HepG2 (cell line): ENCODE data around the gene ANO9. TPM values are rescaled to one million over a fixed set of nuclear protein-coding genes. Genes with fewer than 3 reads are reported as not detected.

ENCODE experiments used
- DPF2 ChIP-seq: sonication (generic); formaldehyde crosslinking; IDR thresholded peaks from 2 replicates; pipeline ENCODE4 v1.4.0; 2020; ENCODE audit warnings: mild to moderate bottlenecking, low read depth, missing genetic modification reagents, borderline replicate concordance
- EED ChIP-seq: sonication (generic); formaldehyde crosslinking; IDR thresholded peaks from 2 replicates; pipeline ENCODE4 v1.5.0; 2020; ENCODE audit warnings: mild to moderate bottlenecking, missing genetic modification reagents
- EP300 ChIP-seq, 3 experiments: sonication (generic) in 1 of 3; formaldehyde crosslinking in 1 of 3; IDR thresholded peaks; 2 replicates each; pipeline versions ENCODE4 v1.5.1 to v1.6.1; 2011 to 2020; ENCODE audit warnings: low read depth in 2 of 3, low read length in 2 of 3, borderline replicate concordance in 1 of 3, improper control_type of control experiment in 1 of 3, mild to moderate bottlenecking in 1 of 3, missing genetic modification reagents in 1 of 3, moderate library complexity in 1 of 3
- EZH2 ChIP-seq: conservative IDR thresholded peaks from 2 replicates; pipeline ENCODE4 v1.6.1; 2012; ENCODE audit warnings: mild to moderate bottlenecking, low read depth, low read length, moderate library complexity
- HDAC6 ChIP-seq: fragments of 200-600 bp; sonication (generic); IDR thresholded peaks from 2 replicates; pipeline ENCODE4 v1.7.0; 2017; ENCODE audit warnings: mild to moderate bottlenecking, antibody characterized with exemption, low read length, low read depth
- HOXA3 ChIP-seq: sonication (generic); formaldehyde crosslinking; IDR thresholded peaks from 2 replicates; pipeline ENCODE4 v1.5.0; 2020; ENCODE audit warnings: missing genetic modification reagents
- JDP2 ChIP-seq: sonication (generic); formaldehyde crosslinking; IDR thresholded peaks from 2 replicates; pipeline ENCODE4 v1.8.1; 2022; ENCODE audit warnings: missing genetic modification reagents, borderline replicate concordance
- KAT8 ChIP-seq: IDR thresholded peaks from 2 replicates; pipeline ENCODE4 v1.6.1; 2016; ENCODE audit warnings: missing genetic modification reagents, missing compliant biosample characterization
- KLF11 ChIP-seq: IDR thresholded peaks from 2 replicates; pipeline ENCODE4 v1.6.1; 2016; ENCODE audit warnings: missing compliant biosample characterization
- MAFF ChIP-seq: IDR thresholded peaks from 2 replicates; pipeline ENCODE4 v1.6.1; 2011; ENCODE audit warnings: low read depth, low read length, improper control_type of control experiment
- MIXL1 ChIP-seq: IDR thresholded peaks from 2 replicates; pipeline ENCODE4 v1.6.1; 2016
- NCOA2 ChIP-seq: sonication (generic); formaldehyde crosslinking; IDR thresholded peaks from 2 replicates; pipeline ENCODE4 v1.8.0; 2022; ENCODE audit warnings: inconsistent platforms
- NKX3-1 ChIP-seq: sonication (generic); formaldehyde crosslinking; IDR thresholded peaks from 2 replicates; pipeline ENCODE4 v1.5.0; 2020; ENCODE audit warnings: missing genetic modification reagents
- NPAS2 ChIP-seq: sonication (generic); formaldehyde crosslinking; IDR thresholded peaks from 2 replicates; pipeline ENCODE4 v1.8.0; 2022; ENCODE audit warnings: mild to moderate bottlenecking, missing genetic modification reagents, borderline replicate concordance
- NR2C2 ChIP-seq: sonication (generic); formaldehyde crosslinking; IDR thresholded peaks from 2 replicates; pipeline ENCODE4 v1.4.0; 2020; ENCODE audit warnings: missing genetic modification reagents, mild to moderate bottlenecking, moderate library complexity, borderline replicate concordance
- PHF20 ChIP-seq: sonication (generic); formaldehyde crosslinking; IDR thresholded peaks from 2 replicates; pipeline ENCODE4 v1.5.0; 2020; ENCODE audit warnings: mild to moderate bottlenecking, missing genetic modification reagents
- POLR2A ChIP-seq, 2 experiments: IDR thresholded peaks; 2 replicates each; pipeline ENCODE4 v1.6.1; 2011; ENCODE audit warnings: low read depth in 2 of 2, low read length in 2 of 2, mild to moderate bottlenecking in 1 of 2, moderate library complexity in 1 of 2; ENCODE audit not compliant: insufficient read depth in 1 of 2
- SMARCC2 ChIP-seq: fragments of 450-650 bp; IDR thresholded peaks from 2 replicates; pipeline ENCODE4 v1.6.1; 2017; ENCODE audit warnings: antibody characterized with exemption, mild to moderate bottlenecking
- SNAI1 ChIP-seq: sonication (generic); formaldehyde crosslinking; IDR thresholded peaks from 2 replicates; pipeline ENCODE4 v1.5.0; 2020; ENCODE audit warnings: mild to moderate bottlenecking, missing genetic modification reagents, borderline replicate concordance
- TCF12 ChIP-seq, 2 experiments: fragments of 450-650 bp in 1 of 2; sonication (generic) in 1 of 2; formaldehyde crosslinking in 1 of 2; IDR thresholded peaks; 2 replicates each; pipeline versions ENCODE4 v1.6.1 to v1.8.0; 2017 to 2022; ENCODE audit warnings: antibody characterized with exemption in 1 of 2, mild to moderate bottlenecking in 1 of 2, missing genetic modification reagents in 1 of 2, moderate library complexity in 1 of 2
- YEATS4 ChIP-seq: sonication (generic); formaldehyde crosslinking; IDR thresholded peaks from 2 replicates; pipeline ENCODE4 v1.4.0; 2020; ENCODE audit warnings: missing genetic modification reagents, borderline replicate concordance
- ZNF335 ChIP-seq: sonication (generic); formaldehyde crosslinking; IDR thresholded peaks from 2 replicates; pipeline ENCODE4 v1.4.0; 2020; ENCODE audit warnings: missing genetic modification reagents
- ZNF432 ChIP-seq: sonication (generic); formaldehyde crosslinking; IDR thresholded peaks from 2 replicates; pipeline ENCODE4 v1.5.0; 2020; ENCODE audit warnings: missing genetic modification reagents, mild to moderate bottlenecking, borderline replicate concordance
- ZNF44 ChIP-seq: sonication (generic); formaldehyde crosslinking; IDR thresholded peaks from 2 replicates; pipeline ENCODE4 v1.5.1; 2020; ENCODE audit warnings: mild to moderate bottlenecking, missing genetic modification reagents
- ZNF598 ChIP-seq: sonication (generic); formaldehyde crosslinking; IDR thresholded peaks from 2 replicates; pipeline ENCODE4 v1.5.1; 2020; ENCODE audit warnings: mild to moderate bottlenecking, missing genetic modification reagents, borderline replicate concordance
- ZNF660 ChIP-seq: sonication (generic); formaldehyde crosslinking; IDR thresholded peaks from 2 replicates; pipeline ENCODE4 v1.5.1; 2020; ENCODE audit warnings: mild to moderate bottlenecking, low read depth, missing genetic modification reagents, borderline replicate concordance
- polyA plus RNA-seq, 8 experiments: library from polyadenylated mRNA; depleted of rRNA in 3 of 8; stranded (reverse) in 7 of 8; unstranded in 1 of 8; fragments of >200 nt; fragmentation: Illumina TruSeq in 4 of 8; extraction: Trizol in 4 of 8; gene quantifications; 2 replicates each; pipeline versions ENCODE4 v1.2.1 to v1.2.3, GENCODE V29; 2011 to 2016; ENCODE audit warnings: low read depth in 4 of 8, missing spikeins in 1 of 8, mixed read lengths in 1 of 8; ENCODE audit not compliant: insufficient read depth in 1 of 8
- total RNA-seq, 5 experiments: library from RNA; depleted of rRNA; stranded (reverse); fragments of >200 nt; fragmentation: Illumina TruSeq; extraction: Trizol; gene quantifications; 2 replicates each; pipeline ENCODE4 v1.2.3, GENCODE V29; 2016; ENCODE audit warnings: low read depth in 1 of 5
- TF ChIP-seq, protein P1 (sequence below): fragments of 450-650 bp; IDR thresholded peaks from 2 replicates; pipeline ENCODE4 v1.6.1; 2017; ENCODE audit warnings: mild to moderate bottlenecking
- TF ChIP-seq, protein P2 (sequence below): sonication (generic); formaldehyde crosslinking; IDR thresholded peaks from 2 replicates; pipeline ENCODE4 v1.5.0; 2020; ENCODE audit warnings: missing genetic modification reagents

ANO9 gene
- total and polyA plus RNA-seq, 2 of the 13 experiments (the other 11 are each of a cell fraction or from before 2014, with no cell fraction given), result 8.9 to 14.3 TPM

DNA sequence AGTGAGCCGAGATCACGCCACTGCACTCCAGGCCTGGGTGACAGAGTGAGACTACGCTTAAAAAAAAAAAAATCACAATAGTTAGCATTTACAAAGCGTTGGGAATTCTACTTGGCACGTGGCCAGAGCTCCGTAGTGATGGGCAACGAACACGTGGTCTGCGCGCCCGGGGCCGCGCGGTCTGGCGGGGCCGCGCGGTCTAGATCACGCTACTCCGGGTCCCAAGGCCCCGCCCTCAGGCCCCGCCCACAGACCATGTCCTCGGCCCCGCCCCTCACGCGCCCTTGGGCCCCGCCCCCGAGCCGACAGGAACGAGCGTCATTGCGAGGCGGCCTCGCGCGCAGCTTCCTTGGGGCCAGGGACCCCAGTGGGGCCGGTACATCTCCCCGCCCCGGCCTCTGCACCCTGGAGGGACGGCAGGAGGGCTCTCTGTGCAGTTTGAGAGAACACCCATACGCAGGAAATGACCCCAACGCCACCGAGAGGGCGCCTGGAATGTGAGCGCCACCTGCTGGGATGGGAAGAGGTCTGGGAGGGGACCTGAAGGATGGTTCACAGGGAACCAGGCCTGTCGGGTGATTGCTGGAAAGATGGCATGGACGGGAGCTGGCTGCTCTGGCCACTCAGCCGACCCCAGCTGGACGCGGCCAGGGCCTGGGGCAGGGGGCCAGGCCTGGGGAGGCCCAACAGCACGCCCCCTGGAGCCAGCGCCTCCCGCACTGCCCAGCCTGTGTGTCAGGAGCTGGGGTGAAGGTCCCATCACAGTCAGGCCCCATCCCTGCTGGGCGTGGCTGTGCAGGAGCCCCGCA, 6.3 kb upstream of the ANO9 start (continued):
- TF ChIP-seq, protein P1, sequence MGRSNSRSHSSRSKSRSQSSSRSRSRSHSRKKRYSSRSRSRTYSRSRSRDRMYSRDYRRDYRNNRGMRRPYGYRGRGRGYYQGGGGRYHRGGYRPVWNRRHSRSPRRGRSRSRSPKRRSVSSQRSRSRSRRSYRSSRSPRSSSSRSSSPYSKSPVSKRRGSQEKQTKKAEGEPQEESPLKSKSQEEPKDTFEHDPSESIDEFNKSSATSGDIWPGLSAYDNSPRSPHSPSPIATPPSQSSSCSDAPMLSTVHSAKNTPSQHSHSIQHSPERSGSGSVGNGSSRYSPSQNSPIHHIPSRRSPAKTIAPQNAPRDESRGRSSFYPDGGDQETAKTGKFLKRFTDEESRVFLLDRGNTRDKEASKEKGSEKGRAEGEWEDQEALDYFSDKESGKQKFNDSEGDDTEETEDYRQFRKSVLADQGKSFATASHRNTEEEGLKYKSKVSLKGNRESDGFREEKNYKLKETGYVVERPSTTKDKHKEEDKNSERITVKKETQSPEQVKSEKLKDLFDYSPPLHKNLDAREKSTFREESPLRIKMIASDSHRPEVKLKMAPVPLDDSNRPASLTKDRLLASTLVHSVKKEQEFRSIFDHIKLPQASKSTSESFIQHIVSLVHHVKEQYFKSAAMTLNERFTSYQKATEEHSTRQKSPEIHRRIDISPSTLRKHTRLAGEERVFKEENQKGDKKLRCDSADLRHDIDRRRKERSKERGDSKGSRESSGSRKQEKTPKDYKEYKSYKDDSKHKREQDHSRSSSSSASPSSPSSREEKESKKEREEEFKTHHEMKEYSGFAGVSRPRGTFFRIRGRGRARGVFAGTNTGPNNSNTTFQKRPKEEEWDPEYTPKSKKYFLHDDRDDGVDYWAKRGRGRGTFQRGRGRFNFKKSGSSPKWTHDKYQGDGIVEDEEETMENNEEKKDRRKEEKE, result no peak
- TF ChIP-seq ZNF598 (CRISPR knock-in tag) (peak; percentile 77), KAT8 (CRISPR knock-in tag) (peak; percentile 80; the same call in 1 of the 2 replicates), EED (no peak), SNAI1 (CRISPR knock-in tag) (no peak), MAFF (no peak), JDP2 (no peak), ZNF335 (CRISPR knock-in tag) (no peak), ZNF660 (CRISPR knock-in tag) (no peak), EP300 (IDR thresholded peaks at IDR 0.05; ENCODE audit: low read depth in 2 of 2, low read length in 2 of 2) (no peak), EP300 (CRISPR knock-in tag; IDR thresholded peaks at IDR 0.05; ENCODE audit: borderline replicate concordance) (peak; percentile 31; the same call in 1 of the 2 replicates), EZH2 (no peak), ZNF44 (CRISPR knock-in tag) (peak; percentile 47; the same call in 1 of the 2 replicates), ZNF432 (CRISPR knock-in tag) (no peak), NCOA2 (CRISPR knock-in tag) (peak; percentile 55; the same call in 1 of the 2 replicates), DPF2 (no peak), NPAS2 (CRISPR knock-in tag) (no peak), POLR2A (IDR thresholded peaks at IDR 0.05; ENCODE audit: insufficient read depth in 1 of 2, low read depth in 2 of 2, low read length in 2 of 2) (peak in 1 of 2 experiments; percentile 51; a peak in 2 of 4 replicates), NR2C2 (CRISPR knock-in tag) (peak; percentile 75; the same call in 1 of the 2 replicates), SMARCC2 (no peak), KLF11 (CRISPR knock-in tag) (no peak), NKX3-1 (CRISPR knock-in tag) (no peak), YEATS4 (CRISPR knock-in tag) (peak; percentile 72; the same call in 1 of the 2 replicates), TCF12 (IDR thresholded peaks at IDR 0.05) (no peak), TCF12 (CRISPR knock-in tag; IDR thresholded peaks at IDR 0.05) (peak; percentile 51; the same call in 1 of the 2 replicates), MIXL1 (0 out of 2 replicates have a peak, but pooled peaks have one; percentile 24), HOXA3 (CRISPR knock-in tag) (peak; percentile 71; the same call in 1 of the 2 replicates), PHF20 (CRISPR knock-in tag) (no peak), HDAC6 (no peak)
- TF ChIP-seq, protein P2, sequence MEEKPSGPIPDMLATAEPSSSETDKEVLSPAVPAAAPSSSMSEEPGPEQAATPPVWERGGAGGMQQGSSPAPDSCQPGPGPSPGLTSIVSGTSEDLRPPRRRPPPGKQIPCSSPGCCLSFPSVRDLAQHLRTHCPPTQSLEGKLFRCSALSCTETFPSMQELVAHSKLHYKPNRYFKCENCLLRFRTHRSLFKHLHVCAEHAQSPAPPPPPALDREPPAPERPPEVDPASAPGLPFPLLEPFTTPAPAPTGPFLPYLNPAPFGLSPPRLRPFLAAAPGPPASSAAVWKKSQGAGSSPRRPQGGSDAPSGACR, result 0 out of 2 replicates have a peak, but pooled peaks have one; percentile 66
